HG02642 (cell line): ENCODE results near the gene CNTNAP5.

ENCODE experiments used
- ATAC-seq: cut with Tn5 transposase; IDR thresholded peaks from one replicate; pipeline ENCODE4 v1.9.1; 2021; ENCODE audit warnings: mild to moderate bottlenecking; ENCODE audit not compliant: unreplicated experiment, poor library complexity

CNTNAP5 gene

DNA sequence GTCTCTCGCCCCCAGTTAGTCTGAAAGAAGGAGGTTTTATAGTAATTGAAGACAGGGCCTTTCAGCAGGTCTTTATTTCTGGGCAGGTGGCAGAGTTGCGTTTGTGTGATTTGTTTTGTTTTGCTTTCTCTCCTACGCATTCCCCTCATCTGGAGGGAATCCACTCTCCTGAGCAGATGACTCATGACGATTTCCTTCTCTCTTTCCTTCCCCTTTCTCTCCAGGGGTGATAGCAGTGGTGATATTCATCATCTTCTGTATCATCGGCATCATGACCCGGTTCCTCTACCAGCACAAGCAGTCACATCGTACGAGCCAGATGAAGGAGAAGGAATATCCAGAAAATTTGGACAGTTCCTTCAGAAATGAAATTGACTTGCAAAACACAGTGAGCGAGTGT, 888.8 kb downstream of the CNTNAP5 start:
- ATAC-seq = no peak

DNA sequence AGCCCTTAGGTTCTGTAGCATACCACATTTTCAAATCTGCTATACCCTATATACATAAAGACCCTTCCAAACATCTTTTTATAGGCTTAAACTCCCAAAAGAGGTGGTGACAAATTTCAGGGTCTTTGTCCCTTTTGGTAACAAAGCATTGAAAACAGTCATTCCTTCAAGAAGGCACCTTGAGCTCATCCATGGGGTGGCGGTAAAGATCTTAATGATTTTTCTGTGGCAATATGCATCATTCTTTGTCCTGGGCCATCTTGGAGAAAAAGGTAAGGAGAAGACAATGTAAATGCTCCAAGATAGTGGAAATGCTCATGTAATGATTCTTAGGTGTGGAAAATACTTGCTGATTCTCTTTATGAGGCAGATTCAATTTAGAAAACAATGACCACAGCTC, 890.5 kb downstream of the CNTNAP5 start:
- ATAC-seq = no peak

DNA sequence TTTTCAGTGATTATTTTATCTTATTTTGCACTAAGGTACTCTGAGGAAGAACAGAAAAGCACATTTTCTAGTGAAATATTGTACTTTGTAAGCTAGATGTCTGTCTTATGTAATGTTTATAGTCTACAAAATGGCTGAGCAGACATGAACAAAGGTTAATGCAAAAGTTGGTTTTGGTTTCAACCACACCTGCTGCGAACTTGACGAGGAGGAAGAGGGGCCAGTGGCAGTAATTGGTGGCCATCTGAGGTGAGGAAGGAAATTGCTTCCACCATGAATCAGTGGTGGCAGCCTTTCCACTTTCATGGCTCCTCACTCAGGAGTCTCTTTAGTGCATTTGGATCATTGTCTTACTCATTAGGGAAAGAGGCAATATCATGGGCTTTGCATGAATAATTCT, 894.2 kb downstream of the CNTNAP5 start:
- no peak for ATAC-seq

DNA sequence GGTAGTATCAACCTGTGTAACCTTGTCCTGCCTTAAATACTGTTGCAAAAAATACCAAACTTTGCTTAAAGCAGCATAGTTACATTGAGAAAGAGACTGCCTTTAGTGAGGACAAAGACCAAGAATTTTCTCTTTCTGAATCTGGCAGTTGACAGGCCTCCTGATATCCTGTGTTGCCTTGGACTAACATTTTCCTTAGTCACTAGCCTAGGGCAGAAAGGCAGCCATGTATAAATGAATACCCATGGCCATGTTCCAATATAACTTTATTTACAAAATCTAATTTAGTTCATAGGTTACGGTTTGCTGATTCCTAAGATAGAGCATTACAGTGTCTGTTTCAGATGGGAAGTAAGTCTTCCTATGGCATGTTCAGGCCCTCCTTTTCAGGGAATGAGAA, 895.4 kb downstream of the CNTNAP5 start:
- ATAC-seq = no peak

- no peak for ATAC-seq
These were observed 896.1 kb downstream of the CNTNAP5 start for GRCh38 chr2:124921191-124921590.

DNA sequence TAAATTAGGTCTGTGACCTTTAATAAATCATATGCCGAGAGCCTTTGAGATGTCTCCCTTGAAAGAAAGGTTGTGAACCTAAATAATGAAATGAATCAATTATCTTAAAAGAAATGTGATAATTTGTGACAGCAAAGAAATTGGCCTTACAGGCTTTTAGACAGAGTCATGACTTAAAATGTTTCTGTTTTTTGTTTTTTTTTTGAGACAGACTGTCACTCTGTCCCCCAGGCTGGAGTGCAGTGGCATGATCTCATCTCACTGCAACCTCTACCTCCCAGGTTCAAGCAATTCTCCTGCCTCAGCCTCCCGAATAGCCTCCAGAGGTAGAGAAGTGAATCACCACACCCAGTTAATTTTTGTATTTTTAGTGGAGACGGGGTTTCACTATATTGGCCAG, 898.0 kb downstream of the CNTNAP5 start:
- ATAC-seq = no peak

DNA sequence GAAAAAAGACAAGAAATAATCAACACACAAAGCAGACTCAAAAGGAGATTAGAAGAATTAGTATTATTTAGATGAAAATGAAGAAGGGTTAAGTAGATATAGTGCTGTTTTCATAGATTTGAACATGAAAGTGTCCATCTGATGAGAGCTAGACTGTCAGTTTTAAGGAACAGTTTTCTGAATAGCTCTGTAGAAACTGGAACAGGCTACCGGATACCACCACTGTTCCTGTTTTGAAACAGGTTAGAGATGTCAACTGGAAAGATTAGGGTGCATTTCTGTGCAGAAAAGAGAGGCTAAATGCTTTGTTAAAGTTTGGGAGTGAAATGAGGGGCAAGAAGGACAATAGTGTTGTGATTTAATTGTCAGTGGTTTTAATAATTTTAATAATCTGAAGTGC, 908.8 kb downstream of the CNTNAP5 start:
- ATAC-seq = no peak

- no peak for ATAC-seq
These were observed 928.8 kb downstream of the CNTNAP5 start for GRCh38 chr2:124953921-124954320.

DNA sequence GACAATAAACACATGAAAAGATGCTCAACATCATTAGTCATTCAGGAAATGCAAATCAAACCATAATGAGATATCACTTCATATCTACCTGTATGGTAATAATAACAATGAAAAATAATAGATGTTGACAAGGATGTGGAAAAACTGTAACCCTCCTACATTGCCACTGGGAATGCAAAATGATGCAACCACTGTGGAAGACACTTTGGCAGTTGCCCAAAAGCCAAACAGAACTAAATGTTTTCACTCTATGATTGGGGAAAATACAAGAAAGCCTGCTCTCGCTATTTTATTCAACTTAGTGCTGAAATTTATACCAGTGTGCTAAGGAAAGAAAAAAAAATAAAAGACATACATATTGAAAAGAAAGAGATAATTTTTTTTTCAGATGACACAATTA, 934.5 kb downstream of the CNTNAP5 start:
- no peak for ATAC-seq

- no peak for ATAC-seq
These were observed 936.0 kb downstream of the CNTNAP5 start for GRCh38 chr2:124961132-124961531.
